K562 (cell line): ENCODE results near the gene TTLL3. TPM values are rescaled to one million over a fixed set of nuclear protein-coding genes. Genes with fewer than 3 reads are reported as not detected.

ENCODE experiments used
- CC2D1A ChIP-seq: fragments of 450-650 bp; IDR thresholded peaks from 2 replicates; pipeline ENCODE4 v1.6.1; 2017; ENCODE audit warnings: mild to moderate bottlenecking
- CEBPG ChIP-seq, 3 experiments: fragments of 200-800 bp in 1 of 3; sonication (Bioruptor generic) in 1 of 3; sonication (generic) in 1 of 3; formaldehyde crosslinking in 1 of 3; IDR thresholded peaks in 2 of 3; conservative IDR thresholded peaks in 1 of 3; 2 replicates each; pipeline versions ENCODE4 v1.6.1 to v1.8.0; 2016 to 2022; ENCODE audit warnings: missing compliant biosample characterization in 2 of 3, missing genetic modification characterization in 2 of 3, mild to moderate bottlenecking in 1 of 3, missing genetic modification reagents in 1 of 3
- FOXA1 ChIP-seq: fragments of 450-650 bp; IDR thresholded peaks from 2 replicates; pipeline ENCODE4 v1.6.1; 2016; ENCODE audit warnings: mild to moderate bottlenecking, borderline replicate concordance
- HNRNPUL1 ChIP-seq: fragments of 200-400 bp; formaldehyde crosslinking; IDR thresholded peaks from 2 replicates; pipeline ENCODE4 v1.6.1; 2017; ENCODE audit warnings: low read length
- JUN ChIP-seq, 2 experiments: sonication (generic) in 1 of 2; formaldehyde crosslinking in 1 of 2; IDR thresholded peaks; 2 replicates each; pipeline versions ENCODE4 v1.6.1 to v1.8.0; 2012 to 2022; ENCODE audit warnings: borderline replicate concordance in 2 of 2, mild to moderate bottlenecking in 2 of 2, improper control_type of control experiment in 1 of 2, low read depth in 1 of 2, low read length in 1 of 2, missing genetic modification reagents in 1 of 2
- NEUROD1 ChIP-seq: fragments of 150-350 bp; IDR thresholded peaks from 2 replicates; pipeline ENCODE4 v1.6.1; 2014; ENCODE audit warnings: borderline replicate concordance, low read length, low read depth; ENCODE audit not compliant: partially characterized antibody
- PRPF4 ChIP-seq: fragments of 200-400 bp; formaldehyde crosslinking; IDR thresholded peaks from one replicate; pipeline ENCODE4 v1.6.1; 2017; ENCODE audit warnings: low read length, low read depth, mild to moderate bottlenecking; ENCODE audit not compliant: insufficient read depth, poor library complexity, severe bottlenecking
- TAF1 ChIP-seq: IDR thresholded peaks from 2 replicates; pipeline ENCODE4 v1.6.1; 2011; ENCODE audit warnings: mild to moderate bottlenecking, low read length, moderate library complexity; ENCODE audit not compliant: insufficient read depth, control insufficient read depth, severe bottlenecking; ENCODE audit errors: extremely low read depth
- TEAD1 ChIP-seq, 2 experiments: fragments of 450-650 bp in 1 of 2; sonication (generic) in 1 of 2; formaldehyde crosslinking; IDR thresholded peaks; 2 replicates each; pipeline versions ENCODE4 v1.4.0 to v1.8.0; 2020 to 2022; ENCODE audit warnings: mild to moderate bottlenecking in 2 of 2, missing genetic modification reagents in 1 of 2
- TRIM25 ChIP-seq: fragments of 450-650 bp; IDR thresholded peaks from 2 replicates; pipeline ENCODE4 v1.7.0; 2016; ENCODE audit warnings: borderline replicate concordance
- polyA plus RNA-seq, 8 experiments: library from polyadenylated mRNA; depleted of rRNA in 4 of 8; stranded (reverse) in 5 of 8; unstranded in 3 of 8; fragments of >200 nt; fragmentation: Nextera tagmentation in 2 of 8; fragmentation: Illumina TruSeq in 1 of 8; extraction: Ambion mirVana in 2 of 8; extraction: Trizol in 1 of 8; gene quantifications; 2 replicates each; pipeline versions ENCODE4 v1.2.1 to v1.2.3, GENCODE V29; 2011 to 2014; ENCODE audit warnings: inconsistent platforms in 1 of 8, missing spikeins in 1 of 8
- total RNA-seq, 7 experiments: library from RNA; depleted of rRNA in 6 of 7; stranded (reverse); fragments of >200 nt in 6 of 7; fragmentation: Illumina TruSeq in 2 of 7; extraction: Trizol in 2 of 7; gene quantifications; 2 replicates each; pipeline versions ENCODE4 v1.2.1 to v1.2.3, GENCODE V29; 2011 to 2021; ENCODE audit warnings: low replicate concordance in 1 of 7
- TF ChIP-seq, protein P1 (sequence below): fragments of 250-450 bp; sonication (Bioruptor Pico); IDR thresholded peaks from 2 replicates; pipeline ENCODE4 v1.8.0; 2021; ENCODE audit warnings: moderate library complexity, mild to moderate bottlenecking, inconsistent platforms
- TF ChIP-seq, protein P2 (sequence below): sonication (generic); formaldehyde crosslinking; IDR thresholded peaks from 2 replicates; pipeline ENCODE4 v1.8.0; 2022; ENCODE audit warnings: mild to moderate bottlenecking, missing genetic modification reagents, borderline replicate concordance
- TF ChIP-seq, protein P3 (sequence below): fragments of 250-450 bp; sonication (Bioruptor Pico); IDR thresholded peaks from 2 replicates; pipeline ENCODE4 v1.9.0; 2021; ENCODE audit warnings: mild to moderate bottlenecking
- TF ChIP-seq, protein P4 (sequence below), 3 experiments: fragments of 200-800 bp in 1 of 3; sonication (Bioruptor generic) in 1 of 3; sonication (generic) in 1 of 3; formaldehyde crosslinking in 1 of 3; IDR thresholded peaks; 2 replicates each; pipeline versions ENCODE4 v1.6.1 to v1.8.0; 2016 to 2022; ENCODE audit warnings: mild to moderate bottlenecking in 2 of 3, missing compliant biosample characterization in 2 of 3, missing genetic modification characterization in 2 of 3, missing genetic modification reagents in 1 of 3

Gene TTLL3
- total and polyA plus RNA-seq, 9 of the 15 experiments (the other 6 are each of a cell fraction or from before 2014, with no cell fraction given): 8.9 to 106 (median 33.2) TPM

DNA sequence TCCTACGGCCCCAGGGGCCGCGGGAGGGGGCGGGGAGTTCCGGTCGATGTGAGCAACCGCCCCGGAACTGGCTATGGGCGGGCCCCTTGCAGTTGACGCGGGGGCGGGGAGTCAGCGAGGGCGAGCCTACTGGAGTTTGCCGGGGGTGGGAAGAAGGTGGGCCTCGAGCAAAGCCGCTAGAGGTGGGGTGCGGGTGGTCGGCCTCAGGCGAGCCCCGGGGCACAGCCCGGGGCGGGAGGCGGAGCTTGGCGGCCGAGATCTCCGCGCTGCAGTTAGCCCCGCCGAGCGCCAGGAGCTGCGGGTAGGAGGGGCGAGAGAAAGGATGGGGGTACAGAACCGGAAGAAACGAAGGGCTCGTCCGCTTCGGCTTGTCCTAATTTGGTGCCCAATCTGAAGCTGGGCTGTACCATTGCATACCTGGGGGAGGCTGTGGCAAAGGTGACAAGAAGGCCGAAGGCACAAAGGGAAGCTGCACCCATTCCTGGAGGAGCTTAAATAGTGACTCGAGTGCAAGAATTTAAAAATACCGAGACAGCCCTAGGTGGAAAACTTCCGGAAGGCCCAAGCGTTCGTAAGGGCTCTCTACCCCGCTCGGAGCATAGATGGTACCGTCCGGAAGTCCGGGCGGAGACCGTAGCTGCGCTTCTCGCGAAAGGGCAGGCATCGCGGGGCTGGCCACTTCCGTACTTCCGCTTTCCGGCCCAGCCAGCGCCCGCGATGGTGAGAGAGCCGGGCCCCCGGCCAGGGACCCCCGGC lies 17.5 kb upstream of the TTLL3 start, which contains the start of the genes ARPC4 and TADA3 (continued):
- TF ChIP-seq, protein P1, sequence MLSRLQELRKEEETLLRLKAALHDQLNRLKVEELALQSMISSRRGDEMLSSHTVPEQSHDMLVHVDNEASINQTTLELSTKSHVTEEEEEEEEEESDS (CRISPR knock-in tag): no peak
- TF ChIP-seq, protein P2, sequence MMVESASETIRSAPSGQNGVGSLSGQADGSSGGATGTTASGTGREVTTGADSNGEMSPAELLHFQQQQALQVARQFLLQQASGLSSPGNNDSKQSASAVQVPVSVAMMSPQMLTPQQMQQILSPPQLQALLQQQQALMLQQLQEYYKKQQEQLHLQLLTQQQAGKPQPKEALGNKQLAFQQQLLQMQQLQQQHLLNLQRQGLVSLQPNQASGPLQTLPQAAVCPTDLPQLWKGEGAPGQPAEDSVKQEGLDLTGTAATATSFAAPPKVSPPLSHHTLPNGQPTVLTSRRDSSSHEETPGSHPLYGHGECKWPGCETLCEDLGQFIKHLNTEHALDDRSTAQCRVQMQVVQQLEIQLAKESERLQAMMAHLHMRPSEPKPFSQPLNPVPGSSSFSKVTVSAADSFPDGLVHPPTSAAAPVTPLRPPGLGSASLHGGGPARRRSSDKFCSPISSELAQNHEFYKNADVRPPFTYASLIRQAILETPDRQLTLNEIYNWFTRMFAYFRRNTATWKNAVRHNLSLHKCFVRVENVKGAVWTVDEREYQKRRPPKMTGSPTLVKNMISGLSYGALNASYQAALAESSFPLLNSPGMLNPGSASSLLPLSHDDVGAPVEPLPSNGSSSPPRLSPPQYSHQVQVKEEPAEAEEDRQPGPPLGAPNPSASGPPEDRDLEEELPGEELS: no peak
- TF ChIP-seq HNRNPUL1 (no peak), CC2D1A (no peak; the same call in 1 of the 2 replicates), FOXA1 (no peak), CEBPG (CRISPR knock-in tag; IDR thresholded peaks at IDR 0.05) (no peak), CEBPG (tag; conservative IDR thresholded peaks at IDR 0.05 in 1 of 2, IDR thresholded peaks at IDR 0.05 in 1 of 2) (no peak), TEAD1 (CRISPR knock-in tag; IDR thresholded peaks at IDR 0.05) (0 out of 4 replicates have a peak, but pooled peaks of 1 of the 2 experiments have one; percentile 12), NEUROD1 (peak; percentile 74), JUN (IDR thresholded peaks at IDR 0.05; ENCODE audit: borderline replicate concordance, low read depth, low read length) (no peak), JUN (CRISPR knock-in tag; IDR thresholded peaks at IDR 0.05; ENCODE audit: borderline replicate concordance) (no peak; the same call in 1 of the 2 replicates), TRIM25 (no peak), PRPF4 (no peak), TAF1 (peak; percentile 97)
- TF ChIP-seq, protein P3, sequence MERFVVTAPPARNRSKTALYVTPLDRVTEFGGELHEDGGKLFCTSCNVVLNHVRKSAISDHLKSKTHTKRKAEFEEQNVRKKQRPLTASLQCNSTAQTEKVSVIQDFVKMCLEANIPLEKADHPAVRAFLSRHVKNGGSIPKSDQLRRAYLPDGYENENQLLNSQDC (CRISPR knock-in tag): no peak
- TF ChIP-seq, protein P4, sequence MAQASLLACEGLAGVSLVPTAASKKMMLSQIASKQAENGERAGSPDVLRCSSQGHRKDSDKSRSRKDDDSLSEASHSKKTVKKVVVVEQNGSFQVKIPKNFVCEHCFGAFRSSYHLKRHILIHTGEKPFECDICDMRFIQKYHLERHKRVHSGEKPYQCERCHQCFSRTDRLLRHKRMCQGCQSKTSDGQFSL (CRISPR knock-in tag; IDR thresholded peaks at IDR 0.05): no peak
- TF ChIP-seq, protein P4 (tag; IDR thresholded peaks at IDR 0.05): no peak
